ENCODE data around the gene ARHGAP22. TPM values are rescaled to one million over a fixed set of nuclear protein-coding genes. Genes with fewer than 3 reads are reported as not detected.

The ARHGAP22 gene
- total RNA-seq, 1 donor from 2014 or later: 2.0 TPM

DNA sequence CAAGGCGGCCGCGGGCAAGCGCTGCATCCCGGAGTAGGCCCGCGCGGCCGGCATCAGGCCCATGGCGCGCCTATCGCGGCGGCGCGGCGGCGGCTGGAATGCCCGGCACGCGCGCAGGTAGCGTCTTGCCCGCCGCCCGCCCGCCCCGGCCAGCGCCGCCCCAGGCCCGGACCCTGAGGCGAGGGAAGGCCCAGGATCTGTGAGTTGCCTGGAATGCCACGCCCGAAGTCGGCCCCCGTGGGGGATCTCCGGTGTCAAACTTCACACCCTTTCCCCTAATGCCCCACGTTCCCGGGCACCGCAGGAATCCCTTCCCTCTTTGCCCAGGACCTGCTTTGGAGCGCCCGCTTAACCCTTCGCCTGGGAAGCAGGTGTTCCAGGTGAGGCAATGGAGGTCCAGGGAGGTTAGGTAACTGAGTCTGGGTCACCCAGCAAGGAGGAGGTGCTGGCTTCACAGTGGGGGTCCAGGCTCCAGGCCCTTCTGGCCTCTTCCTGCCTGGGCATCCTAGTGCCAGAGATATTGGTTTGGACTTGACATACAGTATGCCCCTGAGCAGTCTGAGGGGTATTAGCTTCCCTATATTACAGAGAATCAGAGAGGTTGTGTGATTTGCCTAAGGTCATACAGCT, 138.1 kb downstream of the ARHGAP22 start:
- Histone ChIP-seq H3K27ac (no peak overlapping the region), H3K9me3 (no peaks in the 10 kb centered on the region), H3K36me3 (no peaks in the 10 kb centered on the region), H3K27me3 (no peaks in the 10 kb centered on the region), H3K4me1 (peaks cover 2 to 17% of the 10 kb centered on the region in 2 donors), H3K4me3 (peak overlapping the region; percentile 21 to 42)
- intact Hi-C loops (cut with DNase I): no loop called here
- DNase-seq (ENCODE audit: low spot score in 2 of 2): peak in 1 of 2 donors; percentile 44
- TF ChIP-seq, protein P1, sequence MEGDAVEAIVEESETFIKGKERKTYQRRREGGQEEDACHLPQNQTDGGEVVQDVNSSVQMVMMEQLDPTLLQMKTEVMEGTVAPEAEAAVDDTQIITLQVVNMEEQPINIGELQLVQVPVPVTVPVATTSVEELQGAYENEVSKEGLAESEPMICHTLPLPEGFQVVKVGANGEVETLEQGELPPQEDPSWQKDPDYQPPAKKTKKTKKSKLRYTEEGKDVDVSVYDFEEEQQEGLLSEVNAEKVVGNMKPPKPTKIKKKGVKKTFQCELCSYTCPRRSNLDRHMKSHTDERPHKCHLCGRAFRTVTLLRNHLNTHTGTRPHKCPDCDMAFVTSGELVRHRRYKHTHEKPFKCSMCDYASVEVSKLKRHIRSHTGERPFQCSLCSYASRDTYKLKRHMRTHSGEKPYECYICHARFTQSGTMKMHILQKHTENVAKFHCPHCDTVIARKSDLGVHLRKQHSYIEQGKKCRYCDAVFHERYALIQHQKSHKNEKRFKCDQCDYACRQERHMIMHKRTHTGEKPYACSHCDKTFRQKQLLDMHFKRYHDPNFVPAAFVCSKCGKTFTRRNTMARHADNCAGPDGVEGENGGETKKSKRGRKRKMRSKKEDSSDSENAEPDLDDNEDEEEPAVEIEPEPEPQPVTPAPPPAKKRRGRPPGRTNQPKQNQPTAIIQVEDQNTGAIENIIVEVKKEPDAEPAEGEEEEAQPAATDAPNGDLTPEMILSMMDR (IDR thresholded peaks at IDR 0.05): no peak

DNA sequence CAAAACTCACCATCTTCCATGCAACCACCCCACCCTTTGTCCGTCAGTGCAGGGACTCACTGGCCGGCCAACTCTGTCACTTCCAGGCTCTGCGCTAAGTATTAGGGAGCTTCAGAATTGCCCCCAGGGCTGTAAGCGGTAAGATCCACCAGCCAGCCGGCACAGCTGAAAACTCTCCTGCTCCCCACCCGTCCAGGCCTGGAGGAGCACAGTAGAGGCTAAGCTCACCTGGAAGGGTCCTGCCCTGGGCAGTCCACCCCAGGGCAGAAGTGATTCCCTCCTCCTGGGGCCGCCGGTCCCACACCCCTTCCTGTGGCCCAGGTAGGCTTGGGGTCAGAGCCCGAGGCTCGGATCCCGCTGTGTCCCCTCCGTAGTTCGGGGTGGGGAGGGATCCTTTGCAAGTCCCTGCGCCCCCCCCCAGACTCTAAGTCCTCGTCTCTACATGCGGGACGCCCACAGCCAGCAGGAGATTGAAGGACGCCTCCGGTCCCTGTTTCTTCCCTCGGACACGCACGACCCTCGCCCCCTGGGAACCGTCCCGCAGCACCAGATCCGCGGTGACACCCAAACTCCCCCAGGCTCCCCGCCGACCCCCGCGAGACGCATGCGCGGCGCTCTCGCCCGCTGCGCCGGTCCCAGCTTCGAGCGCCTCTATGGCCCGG, 138.9 kb downstream of the ARHGAP22 start:
- H3K9me3 ChIP-seq: no peaks in the 10 kb centered on the region
- peaks cover 2 to 17% of the 10 kb centered on the region in 2 donors for H3K4me1 ChIP-seq
- intact Hi-C loops (cut with DNase I): no loop called here
- H3K27ac ChIP-seq: no peak overlapping the region
- TF ChIP-seq, protein P1 (IDR thresholded peaks at IDR 0.05): no peak
- H3K27me3 ChIP-seq: no peaks in the 10 kb centered on the region
- H3K4me3 ChIP-seq: peak overlapping the region; percentile 27 to 54
- H3K36me3 ChIP-seq: no peaks in the 10 kb centered on the region
- DNase-seq (ENCODE audit: low spot score in 2 of 2): peak in 1 of 2 donors; percentile 44

DNA sequence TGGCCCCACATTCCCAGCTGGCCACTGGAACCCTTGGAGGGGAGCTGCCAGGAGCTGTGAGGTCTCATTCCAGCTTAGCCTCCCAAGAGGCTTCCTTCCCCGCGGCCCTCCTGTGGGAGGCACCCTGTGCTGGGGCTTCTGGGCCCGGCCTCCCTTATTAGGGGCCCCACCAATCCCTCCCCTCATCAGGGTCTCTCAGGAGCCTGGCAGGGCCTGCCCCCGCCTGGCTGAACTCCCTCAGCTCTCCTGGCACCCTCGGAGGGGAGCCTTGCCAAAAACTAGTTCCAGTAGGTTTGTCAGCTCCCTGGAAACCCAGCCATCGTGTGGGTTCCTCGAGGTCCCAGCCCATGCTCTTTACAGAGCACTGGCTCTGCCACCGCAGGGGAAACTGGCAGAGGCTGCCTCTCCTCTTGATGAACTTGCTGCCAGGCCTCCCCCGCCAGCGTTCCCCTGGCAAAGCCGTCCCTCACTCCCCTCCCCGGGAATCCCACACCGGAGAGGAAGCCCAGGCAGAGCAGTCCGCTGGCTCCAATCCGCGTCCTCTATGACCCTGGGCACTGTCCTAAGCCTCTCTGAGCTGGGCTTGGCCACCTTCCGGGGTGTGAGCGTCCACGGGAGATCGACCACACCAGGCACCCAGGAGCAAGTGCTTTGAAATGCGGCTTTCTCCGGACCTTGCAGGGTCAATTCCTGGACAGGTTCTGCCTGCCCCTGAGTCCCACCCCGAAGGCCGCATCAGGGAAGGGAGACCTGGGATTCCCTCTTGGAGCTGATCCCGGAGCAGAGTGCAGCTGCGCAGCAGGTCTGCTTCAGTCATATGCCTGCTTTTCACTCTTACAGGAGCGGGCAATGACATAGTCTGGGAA, 139.8 kb downstream of the ARHGAP22 start:
- Histone ChIP-seq H3K9me3 (no peaks in the 10 kb centered on the region), H3K4me1 (peaks cover 2 to 17% of the 10 kb centered on the region in 2 donors), H3K4me3 (peak overlapping the region; percentile 10 to 54), H3K36me3 (no peaks in the 10 kb centered on the region), H3K27me3 (no peaks in the 10 kb centered on the region), H3K27ac (no peak overlapping the region)
- intact Hi-C loops (cut with DNase I): no loop called here
- no peak for DNase-seq (ENCODE audit: low spot score in 2 of 2)
- TF ChIP-seq, protein P1 (IDR thresholded peaks at IDR 0.05): no peak

DNA sequence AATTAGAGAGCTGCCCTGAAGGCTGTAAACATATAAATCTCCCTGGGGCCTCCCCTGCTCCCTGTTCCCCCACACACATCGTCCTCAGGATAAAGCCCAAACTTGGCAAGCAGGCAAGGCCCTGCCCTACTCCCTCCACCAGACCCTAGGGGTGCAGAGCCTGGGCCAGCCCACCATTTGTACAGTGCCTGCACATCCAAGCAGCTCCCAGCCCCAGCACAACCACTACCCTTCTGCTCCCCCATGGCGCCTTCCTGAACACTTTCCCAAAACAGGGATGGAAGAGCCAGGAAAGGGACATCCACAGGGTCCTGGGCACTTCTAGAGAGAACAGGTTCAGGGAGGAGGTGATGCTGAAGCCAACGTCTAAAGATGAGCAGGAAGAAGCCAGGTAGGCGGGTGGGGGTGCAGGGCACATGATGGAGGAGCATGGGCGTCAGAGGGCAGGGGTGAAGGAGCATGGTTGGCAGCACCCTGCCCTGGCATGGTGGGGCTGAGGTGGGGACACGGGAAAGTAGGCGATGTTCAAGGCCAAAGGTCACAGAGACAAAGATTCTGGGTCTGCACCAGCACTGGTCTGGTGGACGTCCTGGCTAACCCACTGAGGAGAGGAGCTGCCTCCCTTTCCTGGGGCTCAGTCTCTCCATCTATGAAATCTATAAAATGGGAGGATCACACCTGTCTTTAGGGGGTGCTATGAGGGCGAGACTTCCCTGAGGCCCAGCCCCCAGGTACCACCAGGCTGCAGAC, 140.6 kb downstream of the ARHGAP22 start:
- Histone ChIP-seq H3K36me3 (no peaks in the 10 kb centered on the region), H3K27ac (no peak overlapping the region), H3K4me1 (peaks cover 2 to 17% of the 10 kb centered on the region in 2 donors), H3K27me3 (no peaks in the 10 kb centered on the region), H3K9me3 (no peaks in the 10 kb centered on the region), H3K4me3 (no peak overlapping the region)
- TF ChIP-seq, protein P1 (IDR thresholded peaks at IDR 0.05): no peak
- DNase-seq (ENCODE audit: low spot score in 2 of 2): no peak
- intact Hi-C loops (cut with DNase I): no loop called here

DNA sequence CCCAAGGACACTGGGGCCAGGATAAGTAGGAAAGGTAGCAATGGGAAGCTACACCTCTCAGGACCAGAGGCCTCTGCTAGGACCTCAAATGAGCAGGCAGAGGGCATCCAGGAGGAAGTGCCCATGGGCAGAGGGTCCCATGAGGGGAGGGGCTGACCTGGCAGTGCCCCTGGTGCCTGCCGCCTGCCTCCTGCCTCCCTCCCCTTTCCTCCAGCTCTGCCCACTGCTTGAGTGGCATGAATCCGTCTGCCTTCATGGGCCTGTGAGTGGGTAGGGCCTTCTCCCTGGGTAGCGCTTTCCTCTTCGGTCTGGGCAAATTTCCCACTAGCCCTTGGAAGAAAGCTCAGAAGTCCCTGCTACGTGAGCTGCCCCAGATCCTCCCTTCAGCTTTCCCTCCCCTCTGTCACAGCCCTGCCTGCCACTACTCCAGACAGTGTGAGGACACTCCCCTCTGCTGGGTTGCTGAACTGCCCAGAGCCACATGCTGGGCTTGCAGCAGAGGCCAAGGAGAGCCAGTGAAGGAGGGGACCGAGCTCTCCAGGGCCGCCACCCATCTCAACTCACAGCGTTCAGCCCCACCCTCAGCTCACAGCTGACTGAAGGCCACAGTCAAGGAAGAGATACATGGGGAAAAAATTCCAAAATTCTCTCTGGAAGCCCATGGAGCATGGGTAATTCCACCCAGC, 141.4 kb downstream of the ARHGAP22 start:
- Histone ChIP-seq H3K4me3 (no peak overlapping the region), H3K9me3 (no peaks in the 10 kb centered on the region), H3K4me1 (peaks cover 2 to 17% of the 10 kb centered on the region in 2 donors), H3K36me3 (no peaks in the 10 kb centered on the region), H3K27ac (no peak overlapping the region), H3K27me3 (no peaks in the 10 kb centered on the region)
- TF ChIP-seq, protein P1 (IDR thresholded peaks at IDR 0.05): no peak
- intact Hi-C loops (cut with DNase I): no loop called here
- DNase-seq (ENCODE audit: low spot score in 2 of 2): peak in 1 of 2 donors; percentile 63

Data from ascending aorta (tissue), 2 donors.